Embryonic facial prominence (tissue), 1 donor: Measurements from ENCODE around the gene RSPH1.

ENCODE experiments used
- DNase-seq: peaks from one replicate; pipeline ENCODE4 v3.0.0-alpha.2; 2016; ENCODE audit errors: extremely low spot score

RSPH1 gene

DNA sequence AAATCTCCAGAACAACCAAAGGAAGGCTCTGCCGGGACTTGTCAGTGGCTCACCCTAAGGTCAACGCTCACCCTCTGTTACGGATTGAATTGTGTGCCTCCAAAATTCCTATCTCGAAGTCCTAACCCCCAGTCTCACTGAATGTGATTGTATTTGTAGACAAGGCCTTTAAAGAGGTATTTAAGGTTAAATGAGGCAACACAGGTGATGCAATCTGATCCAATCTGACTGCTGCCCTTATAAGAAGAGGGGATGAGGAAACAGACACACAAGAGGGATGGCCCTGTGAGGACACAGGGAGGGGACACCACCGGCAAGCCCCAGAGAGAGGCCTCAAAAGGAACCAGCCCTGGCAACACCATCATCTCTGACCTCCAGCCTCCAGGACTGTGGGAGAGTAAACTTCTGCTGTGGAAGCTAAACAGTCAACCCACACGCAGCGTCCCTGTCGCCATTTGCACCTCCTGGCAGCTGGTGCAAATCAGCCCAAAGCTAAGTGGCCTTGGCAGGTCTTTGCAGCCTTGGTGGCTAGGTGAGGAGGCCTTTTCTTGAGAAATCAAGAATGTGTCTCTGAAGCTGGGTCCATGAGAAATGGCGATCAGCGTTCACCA lies 68.1 kb downstream of the RSPH1 start:
- no peak for DNase-seq

DNA sequence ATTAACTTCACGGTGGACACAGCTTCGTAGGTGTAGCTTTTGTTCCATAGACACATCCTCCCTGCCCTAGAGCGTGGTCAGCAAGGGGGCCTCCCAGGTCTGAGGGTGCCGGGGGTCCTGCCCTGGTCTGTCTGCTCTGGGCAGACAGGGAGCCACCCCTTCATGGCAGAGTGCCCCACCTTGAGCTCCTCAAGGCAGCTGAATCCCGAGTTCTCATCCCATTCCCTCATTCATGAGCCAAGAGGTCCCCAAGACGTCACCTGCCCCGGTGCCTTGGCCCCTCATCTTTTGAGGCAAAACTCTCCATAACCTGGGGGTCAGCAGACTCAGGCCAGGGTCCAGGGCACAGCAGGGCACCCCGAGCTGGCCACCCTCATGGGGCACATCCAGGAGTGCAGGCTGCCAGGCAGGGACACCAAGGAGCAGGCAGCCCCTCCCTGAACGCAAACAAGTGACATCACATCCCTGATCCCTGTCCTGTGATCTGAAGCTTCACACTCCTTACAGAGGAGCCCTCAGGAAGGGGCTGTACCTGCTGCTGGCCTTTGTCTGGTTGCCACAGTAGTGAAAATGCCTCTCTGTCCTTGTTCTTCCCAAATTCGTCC lies 69.0 kb downstream of the RSPH1 start:
- DNase-seq = no peak

DNA sequence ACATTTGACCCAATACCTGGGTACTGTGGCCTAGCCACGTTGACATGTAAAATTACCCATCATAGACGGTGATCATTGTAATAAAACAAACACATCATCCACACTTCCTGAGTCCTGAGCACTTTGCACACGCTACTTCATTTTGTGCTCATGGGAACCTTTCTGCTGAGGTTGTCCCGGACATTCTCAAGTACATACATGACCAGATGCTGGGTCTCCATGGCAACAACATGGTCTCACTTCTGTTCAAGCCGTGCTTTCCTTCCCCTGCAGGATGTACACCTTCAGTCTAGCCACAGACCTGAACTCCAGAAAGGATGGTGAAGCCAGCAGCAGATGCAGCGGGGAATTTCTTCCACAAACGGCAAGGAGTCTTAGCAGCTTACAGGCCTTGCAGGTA lies 69.6 kb downstream of the RSPH1 start:
- DNase-seq = no peak

DNA sequence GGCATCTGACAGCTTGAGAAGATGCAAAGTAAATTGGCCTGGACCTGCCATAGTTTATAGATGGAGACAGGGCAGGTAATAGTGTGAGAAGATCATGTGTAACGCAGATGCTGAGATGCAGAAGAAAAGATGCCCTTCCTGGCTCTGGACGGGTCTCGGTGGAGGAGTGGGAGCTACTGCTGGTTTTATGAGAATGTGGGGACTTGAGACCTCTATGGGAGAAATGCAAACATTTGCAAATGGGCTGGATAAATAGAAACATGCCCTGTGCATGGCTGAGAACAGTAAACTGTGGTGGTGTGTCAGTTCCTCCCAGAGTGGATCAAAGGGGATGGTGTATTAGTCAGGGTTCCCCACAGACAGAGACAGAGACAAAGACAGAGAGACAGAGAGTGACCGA lies 70.4 kb downstream of the RSPH1 start:
- DNase-seq = no peak

DNA sequence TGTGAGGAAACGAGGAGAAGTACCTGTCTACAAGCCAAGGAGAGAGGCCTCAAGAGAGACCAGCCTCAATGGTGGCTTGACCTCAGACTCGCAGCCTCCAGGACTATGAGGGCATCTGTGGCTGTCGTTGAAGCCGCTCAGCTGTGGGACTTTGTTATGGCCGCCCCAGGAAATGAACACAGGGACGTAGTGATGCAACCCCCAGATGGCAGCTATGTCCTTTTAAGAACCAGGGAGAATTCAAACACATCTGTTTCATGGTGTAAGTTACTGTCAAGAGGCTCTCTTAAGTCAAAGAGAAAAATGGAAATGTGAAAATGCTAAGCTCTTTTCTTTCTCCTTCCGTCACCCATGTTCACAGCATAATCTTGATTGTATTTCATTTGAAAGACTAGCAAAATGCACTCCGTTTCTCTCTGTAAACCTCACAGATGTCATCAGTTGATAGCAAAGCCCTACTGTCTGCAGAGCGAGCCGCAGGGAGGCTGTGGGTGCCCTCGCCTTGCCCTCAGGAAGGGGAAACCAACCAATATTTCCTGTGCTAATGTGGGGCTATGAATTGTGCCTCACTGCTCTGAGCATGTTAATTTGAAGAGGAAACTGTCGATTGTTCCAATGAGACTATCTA lies 71.0 kb downstream of the RSPH1 start:
- no peak for DNase-seq

DNA sequence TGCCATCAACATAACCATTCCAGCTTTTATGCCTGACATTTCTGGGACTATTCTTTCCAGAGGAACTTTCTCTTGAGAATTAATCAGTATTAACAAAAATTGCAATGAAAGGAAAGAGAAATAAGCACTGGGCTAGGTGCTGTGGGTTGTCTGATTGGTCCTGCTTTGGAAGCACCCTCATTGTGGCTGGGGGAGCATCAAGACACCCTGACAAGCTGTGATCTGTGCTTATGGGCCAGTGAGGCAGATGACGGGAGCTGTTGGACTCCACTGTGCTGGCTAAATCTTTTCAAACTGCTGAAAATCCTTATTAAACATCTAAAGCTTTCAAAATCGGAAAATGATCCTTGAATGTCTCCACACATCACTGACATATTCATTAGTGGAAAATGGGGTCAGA lies 72.3 kb downstream of the RSPH1 start:
- DNase-seq = no peak

DNA sequence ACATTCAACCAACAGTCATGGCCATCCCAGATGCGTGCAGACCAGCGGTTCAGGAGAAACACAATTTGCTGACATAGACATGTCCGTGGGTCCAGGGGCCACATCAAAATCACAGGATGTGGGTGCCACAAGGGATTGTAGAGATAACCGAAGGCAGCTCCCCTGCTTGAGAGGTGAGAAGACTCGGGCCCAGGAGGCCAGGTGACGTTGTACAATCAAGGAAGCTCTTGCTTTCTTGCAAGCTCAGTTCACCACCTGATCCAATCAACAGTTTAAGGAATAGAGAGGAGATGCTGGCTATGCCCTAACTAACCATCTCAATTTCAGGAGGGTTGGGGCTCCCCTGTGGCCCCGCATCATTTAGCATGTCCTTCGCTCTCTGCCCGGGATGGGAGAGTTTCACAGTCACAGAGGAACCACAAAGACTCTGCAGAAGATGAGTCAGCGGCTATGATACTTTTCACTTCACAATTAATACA lies 72.8 kb downstream of the RSPH1 start:
- DNase-seq = no peak
